Adrenal gland (tissue), 12 donors: ENCODE measurements around the gene TRABD2A. TPM values are rescaled to one million over a fixed set of nuclear protein-coding genes. Genes with fewer than 3 reads are reported as not detected.

Experiments
- DNase-seq, 7 donors: peaks; one replicate each; pipeline ENCODE4 v3.0.0-alpha.2; 2019 to 2020
- H3K27ac ChIP-seq, 5 donors: fragments of 200-600 bp; sonication (generic) in 4 of 5; 1 replicate in 3 of 5; 2 replicates in 2 of 5; pipeline versions ENCODE4 v1.5.1 to v1.8.0; 2016 to 2020; ENCODE audit warnings: mild to moderate bottlenecking in 1 of 5
- H3K27me3 ChIP-seq: fragments of 200-600 bp; 2 replicates; pipeline ENCODE4 v1.8.0; 2021
- H3K36me3 ChIP-seq, 2 donors: fragments of 200-600 bp; replicated peaks in 1 of 2; 1 replicate in 1 of 2; 2 replicates in 1 of 2; pipeline versions ENCODE4 v1.5.1 to v1.8.0; 2018 to 2022
- H3K4me1 ChIP-seq, 2 donors: fragments of 200-600 bp; replicated peaks in 1 of 2; 1 replicate in 1 of 2; 2 replicates in 1 of 2; pipeline versions ENCODE4 v1.5.1 to v1.8.0; 2018 to 2021
- H3K4me3 ChIP-seq, 4 donors: fragments of 200-600 bp; sonication (generic) in 3 of 4; one replicate each; pipeline ENCODE4 v1.5.1; 2016 to 2018
- H3K9me3 ChIP-seq, 3 donors: fragments of 200-600 bp; sonication (generic) in 1 of 3; replicated peaks in 1 of 3; 1 replicate in 2 of 3; 2 replicates in 1 of 3; pipeline versions ENCODE4 v1.5.1 to v1.8.0; 2016 to 2021
- CTCF ChIP-seq, 6 experiments: fragments of 450-650 bp in 4 of 6; fragments of 200-600 bp in 2 of 6; sonication (generic) in 1 of 6; IDR thresholded peaks; 1 replicate in 5 of 6; 2 replicates in 1 of 6; pipeline versions ENCODE4 v1.5.1 to v1.8.0; 2016 to 2021; ENCODE audit warnings: antibody characterized with exemption in 6 of 6, mild to moderate bottlenecking in 2 of 6, moderate library complexity in 1 of 6
- POLR2A ChIP-seq, 2 donors: fragments of 450-650 bp; IDR thresholded peaks; one replicate each; pipeline ENCODE4 v1.6.1; 2017; ENCODE audit warnings: antibody characterized with exemption in 2 of 2, mild to moderate bottlenecking in 2 of 2, moderate library complexity in 1 of 2
- WGBS, 4 donors: extraction: QIAGEN DNeasy Blood & Tissue Kit in 2 of 4; methylation state at CpG; one replicate each; pipeline versions ENCODE4 v1.1.5 to v1.1.7; 2013 to 2017; 5-methylcytosine and 5-hydroxymethylcytosine counted together
- intact Hi-C, 2 donors: fragments of 100-400 bp; cut with DNase I; formaldehyde crosslinking; loops; one replicate each; pipeline versions ENCODE4 v1.14.1 to v1.15.0; 2022 to 2023
- polyA plus RNA-seq, 3 donors: library from polyadenylated mRNA; stranded (reverse); fragments of 200-250 nt in 2 of 3; fragments of 350-450 nt in 1 of 3; fragmentation: Illumina TruSeq in 1 of 3; extraction: RNeasy Lipid Tissue Mini Kit (QIAGEN cat#74804) in 1 of 3; gene quantifications; one replicate each; pipeline ENCODE4 v1.2.3, GENCODE V29; 2013 to 2014
- total RNA-seq, 9 donors: library from RNA; depleted of rRNA in 4 of 9; stranded (reverse); fragments of >200 nt in 4 of 9; fragments of 120-200 nt in 1 of 9; fragmentation: NEBNext Ultra II Directional in 1 of 9; extraction: Animal tissue kit (Norgen Biotek cat#: 25700) in 1 of 9; gene quantifications; one replicate each; pipeline versions ENCODE4 v1.1.0 to v1.2.4, GENCODE V29; 2013 to 2023
- donor health status: healthy with polysubstance abuse.
- donor health status: Bipolar disorder and iron deficiency.
- donor health status: DM: yes; HTN: yes; CAD: no.
- donor health status: DM: no; HTN: no; CAD: no.
- donor health status: DM: no; HTN: no; CAD: no.
- donor health status: DM: yes; HTN: yes; CAD: no.

The TRABD2A gene
- total and polyA plus RNA-seq, 12 donors, result 0.28 to 2.4 (median 0.69) TPM; not detected in 1

- WGBS, 4 donors, result 100% methylated on average over 1 of the region's 1 CpG
Observed at GRCh38 chr2:84799772-84800171, 81.1 kb downstream of the TRABD2A start.

GRCh38 chr2:84797271-84797670 is 83.6 kb downstream of the TRABD2A start:
- WGBS, 4 donors, result 65 to 74% (median 70%) methylated on average over 3 of the region's 3 CpGs

More at GRCh38 chr2:84799772-84800171, 81.1 kb downstream of the TRABD2A start:
- H3K27me3 ChIP-seq, result no peaks in the 10 kb centered on the region
- no peaks in the 10 kb centered on the region for H3K9me3 ChIP-seq
- intact Hi-C loops, result no loop called here
- no peak overlapping the region for H3K27ac ChIP-seq
- no peak for DNase-seq
- no peaks in the 10 kb centered on the region for H3K36me3 ChIP-seq
- no peaks in the 10 kb centered on the region for H3K4me1 ChIP-seq
- H3K4me3 ChIP-seq, result no peak overlapping the region
- TF ChIP-seq POLR2A (IDR thresholded peaks at IDR 0.05), result no peak
- TF ChIP-seq CTCF (IDR thresholded peaks at IDR 0.05), result no peak

GRCh38 chr2:84796798-84797197 is 84.1 kb downstream of the TRABD2A start:
- Histone ChIP-seq H3K4me1 (no peaks in the 10 kb centered on the region), H3K27ac (no peak overlapping the region), H3K36me3 (no peaks in the 10 kb centered on the region), H3K9me3 (no peaks in the 10 kb centered on the region), H3K27me3 (no peaks in the 10 kb centered on the region), H3K4me3 (no peak overlapping the region)
- TF ChIP-seq CTCF (IDR thresholded peaks at IDR 0.05), result no peak
- intact Hi-C loops, result no loop called here
- DNase-seq, result no peak

More at GRCh38 chr2:84797271-84797670, 83.6 kb downstream of the TRABD2A start:
- no peak overlapping the region for H3K27ac ChIP-seq
- intact Hi-C loops, result no loop called here
- no peak overlapping the region for H3K4me3 ChIP-seq
- H3K27me3 ChIP-seq, result no peaks in the 10 kb centered on the region
- no peaks in the 10 kb centered on the region for H3K9me3 ChIP-seq
- TF ChIP-seq POLR2A (IDR thresholded peaks at IDR 0.05) (no peak), CTCF (IDR thresholded peaks at IDR 0.05) (no peak)
- no peaks in the 10 kb centered on the region for H3K4me1 ChIP-seq
- no peaks in the 10 kb centered on the region for H3K36me3 ChIP-seq
- no peak for DNase-seq

GRCh38 chr2:84793641-84794040 is 87.2 kb downstream of the TRABD2A start:
- Histone ChIP-seq H3K27ac (no peak overlapping the region), H3K9me3 (no peaks in the 10 kb centered on the region), H3K36me3 (no peaks in the 10 kb centered on the region), H3K4me1 (no peaks in the 10 kb centered on the region), H3K27me3 (no peaks in the 10 kb centered on the region), H3K4me3 (no peak overlapping the region)
- 83 to 90% (median 87%) methylated on average over 3 to 4 of the region's 4 CpGs for WGBS, 4 donors
- TF ChIP-seq POLR2A (IDR thresholded peaks at IDR 0.05), result no peak
- TF ChIP-seq CTCF (IDR thresholded peaks at IDR 0.05), result no peak
- intact Hi-C loops, result no loop called here
- DNase-seq, result no peak
